Measurements from ENCODE around the gene ASCC2.

DNA sequence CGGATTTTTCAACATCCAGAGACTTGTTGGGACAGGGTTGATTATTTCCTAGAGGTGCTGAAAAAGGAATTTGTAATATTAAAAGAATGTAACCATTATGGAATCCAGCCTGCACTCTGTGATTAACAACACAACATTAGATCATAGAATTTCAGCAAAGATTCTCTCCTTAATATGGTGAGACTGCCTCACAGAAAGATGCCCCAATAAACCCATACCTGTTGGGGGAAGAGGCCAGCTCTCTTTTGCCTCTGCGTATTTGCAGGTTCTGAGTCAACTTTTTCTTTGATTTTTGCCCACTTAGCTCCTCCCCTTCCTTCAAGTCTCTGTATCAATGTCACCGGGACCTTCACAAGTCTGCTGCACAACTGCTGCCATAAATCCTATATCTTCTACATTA, 32.5 kb upstream of the ASCC2 start:
- TF ChIP-seq RCOR1 (IDR thresholded peaks at IDR 0.05; ENCODE audit: insufficient replicate concordance, low read length), result no peak
- no peak for TF ChIP-seq POLR2A (IDR thresholded peaks at IDR 0.05; ENCODE audit: low read depth, low read length)
- TF ChIP-seq, protein P1, sequence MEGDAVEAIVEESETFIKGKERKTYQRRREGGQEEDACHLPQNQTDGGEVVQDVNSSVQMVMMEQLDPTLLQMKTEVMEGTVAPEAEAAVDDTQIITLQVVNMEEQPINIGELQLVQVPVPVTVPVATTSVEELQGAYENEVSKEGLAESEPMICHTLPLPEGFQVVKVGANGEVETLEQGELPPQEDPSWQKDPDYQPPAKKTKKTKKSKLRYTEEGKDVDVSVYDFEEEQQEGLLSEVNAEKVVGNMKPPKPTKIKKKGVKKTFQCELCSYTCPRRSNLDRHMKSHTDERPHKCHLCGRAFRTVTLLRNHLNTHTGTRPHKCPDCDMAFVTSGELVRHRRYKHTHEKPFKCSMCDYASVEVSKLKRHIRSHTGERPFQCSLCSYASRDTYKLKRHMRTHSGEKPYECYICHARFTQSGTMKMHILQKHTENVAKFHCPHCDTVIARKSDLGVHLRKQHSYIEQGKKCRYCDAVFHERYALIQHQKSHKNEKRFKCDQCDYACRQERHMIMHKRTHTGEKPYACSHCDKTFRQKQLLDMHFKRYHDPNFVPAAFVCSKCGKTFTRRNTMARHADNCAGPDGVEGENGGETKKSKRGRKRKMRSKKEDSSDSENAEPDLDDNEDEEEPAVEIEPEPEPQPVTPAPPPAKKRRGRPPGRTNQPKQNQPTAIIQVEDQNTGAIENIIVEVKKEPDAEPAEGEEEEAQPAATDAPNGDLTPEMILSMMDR (conservative IDR thresholded peaks at IDR 0.05; ENCODE audit: low read depth, low read length), result no peak
- no peak for TF ChIP-seq RFX5 (IDR thresholded peaks at IDR 0.05; ENCODE audit: low read depth, low read length)
- TF ChIP-seq CEBPB (IDR thresholded peaks at IDR 0.05; ENCODE audit: low read depth, low read length), result no peak
- no peak for TF ChIP-seq BHLHE40 (IDR thresholded peaks at IDR 0.05; ENCODE audit: low read depth, low read length)
- no peak for TF ChIP-seq FOS (IDR thresholded peaks at IDR 0.05; ENCODE audit: low read depth, low read length)
- TF ChIP-seq SMC3 (IDR thresholded peaks at IDR 0.05; ENCODE audit: low read depth, low read length), result no peak
- no peak for TF ChIP-seq MAFK (IDR thresholded peaks at IDR 0.05; ENCODE audit: low read depth, low read length)
- TF ChIP-seq, protein P2, sequence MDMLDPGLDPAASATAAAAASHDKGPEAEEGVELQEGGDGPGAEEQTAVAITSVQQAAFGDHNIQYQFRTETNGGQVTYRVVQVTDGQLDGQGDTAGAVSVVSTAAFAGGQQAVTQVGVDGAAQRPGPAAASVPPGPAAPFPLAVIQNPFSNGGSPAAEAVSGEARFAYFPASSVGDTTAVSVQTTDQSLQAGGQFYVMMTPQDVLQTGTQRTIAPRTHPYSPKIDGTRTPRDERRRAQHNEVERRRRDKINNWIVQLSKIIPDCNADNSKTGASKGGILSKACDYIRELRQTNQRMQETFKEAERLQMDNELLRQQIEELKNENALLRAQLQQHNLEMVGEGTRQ (IDR thresholded peaks at IDR 0.05; ENCODE audit: low read depth, low read length), result no peak
- TF ChIP-seq MXI1 (IDR thresholded peaks at IDR 0.05; ENCODE audit: borderline replicate concordance, low read depth, low read length), result no peak
- no peak for TF ChIP-seq MAZ (IDR thresholded peaks at IDR 0.05; ENCODE audit: borderline replicate concordance, low read depth, low read length)
- no peak for TF ChIP-seq NFE2L2 (IDR thresholded peaks at IDR 0.05; ENCODE audit: low read depth, low read length)
- TF ChIP-seq RAD21 (IDR thresholded peaks at IDR 0.05; ENCODE audit: low read length), result no peak

Data from IMR-90 (cell line).